DLD1 (cell line): ENCODE measurements around the gene ZFAND2B.

Experiments used
- in situ Hi-C: cut with HindIII; loops from 2 replicates; pipeline ENCODE4 v1.10.0; 2017; ENCODE audit warnings: low sequenced_read_pairs

The ZFAND2B gene

GRCh38 chr2:219206328-219207133 is at the start of gene ZFAND2B:
ZFAND2B (plus strand) TSS chr2:219206782; CDS start chr2:219206988, 206 bp downstream.
- in situ Hi-C loops: no loop called here

GRCh38 chr2:219157396-219157795 is 49.2 kb upstream of the ZFAND2B start:
- in situ Hi-C loops: no loop called here

GRCh38 chr2:219158025-219158424 is 48.6 kb upstream of the ZFAND2B start:
- in situ Hi-C loops: no loop called here

GRCh38 chr2:219158586-219158985 is 48.0 kb upstream of the ZFAND2B start:
- in situ Hi-C loops: no loop called here

GRCh38 chr2:219159771-219160185 is 46.8 kb upstream of the ZFAND2B start:
- in situ Hi-C loops: no loop called here

GRCh38 chr2:219160186-219161017 is 46.2 kb upstream of the ZFAND2B start, which contains the start of gene NHEJ1:
NHEJ1 (minus strand) TSS chr2:219160815; CDS start chr2:219158362, 2,453 bp downstream.
- in situ Hi-C loops: no loop called here

GRCh38 chr2:219161097-219161496 is 45.5 kb upstream of the ZFAND2B start:
- in situ Hi-C loops: no loop called here

GRCh38 chr2:219163156-219163555 is 43.4 kb upstream of the ZFAND2B start:
- in situ Hi-C loops: no loop called here

GRCh38 chr2:219165058-219165911 is 41.3 kb upstream of the ZFAND2B start:
- in situ Hi-C loops: no loop called here

GRCh38 chr2:219167997-219168396 is 38.6 kb upstream of the ZFAND2B start:
- in situ Hi-C loops: no loop called here

GRCh38 chr2:219168526-219168925 is 38.1 kb upstream of the ZFAND2B start:
- in situ Hi-C loops: no loop called here

GRCh38 chr2:219168932-219169331 is 37.6 kb upstream of the ZFAND2B start:
- in situ Hi-C loops: no loop called here

GRCh38 chr2:219169930-219170654 is 36.5 kb upstream of the ZFAND2B start, which contains the start of gene SLC23A3:
SLC23A3 (minus strand) TSS chr2:219170029; CDS start chr2:219169984, 45 bp downstream.
- in situ Hi-C loops: no loop called here

- in situ Hi-C loops: no loop called here
These were observed 35.3 kb upstream of the ZFAND2B start for GRCh38 chr2:219171231-219171651.

- in situ Hi-C loops: no loop called here
These were observed 34.1 kb upstream of the ZFAND2B start for GRCh38 chr2:219172231-219173154.

- in situ Hi-C loops: no loop called here
These were observed 33.4 kb upstream of the ZFAND2B start for GRCh38 chr2:219173176-219173575.

- in situ Hi-C loops: no loop called here
These were observed 32.4 kb upstream of the ZFAND2B start for GRCh38 chr2:219174146-219174545.

- in situ Hi-C loops: no loop called here
These were observed 31.8 kb upstream of the ZFAND2B start for GRCh38 chr2:219174801-219175200.

GRCh38 chr2:219175486-219175885 is 31.1 kb upstream of the ZFAND2B start:
- in situ Hi-C loops: no loop called here
